ENCODE results near the gene HPN.

DNA sequence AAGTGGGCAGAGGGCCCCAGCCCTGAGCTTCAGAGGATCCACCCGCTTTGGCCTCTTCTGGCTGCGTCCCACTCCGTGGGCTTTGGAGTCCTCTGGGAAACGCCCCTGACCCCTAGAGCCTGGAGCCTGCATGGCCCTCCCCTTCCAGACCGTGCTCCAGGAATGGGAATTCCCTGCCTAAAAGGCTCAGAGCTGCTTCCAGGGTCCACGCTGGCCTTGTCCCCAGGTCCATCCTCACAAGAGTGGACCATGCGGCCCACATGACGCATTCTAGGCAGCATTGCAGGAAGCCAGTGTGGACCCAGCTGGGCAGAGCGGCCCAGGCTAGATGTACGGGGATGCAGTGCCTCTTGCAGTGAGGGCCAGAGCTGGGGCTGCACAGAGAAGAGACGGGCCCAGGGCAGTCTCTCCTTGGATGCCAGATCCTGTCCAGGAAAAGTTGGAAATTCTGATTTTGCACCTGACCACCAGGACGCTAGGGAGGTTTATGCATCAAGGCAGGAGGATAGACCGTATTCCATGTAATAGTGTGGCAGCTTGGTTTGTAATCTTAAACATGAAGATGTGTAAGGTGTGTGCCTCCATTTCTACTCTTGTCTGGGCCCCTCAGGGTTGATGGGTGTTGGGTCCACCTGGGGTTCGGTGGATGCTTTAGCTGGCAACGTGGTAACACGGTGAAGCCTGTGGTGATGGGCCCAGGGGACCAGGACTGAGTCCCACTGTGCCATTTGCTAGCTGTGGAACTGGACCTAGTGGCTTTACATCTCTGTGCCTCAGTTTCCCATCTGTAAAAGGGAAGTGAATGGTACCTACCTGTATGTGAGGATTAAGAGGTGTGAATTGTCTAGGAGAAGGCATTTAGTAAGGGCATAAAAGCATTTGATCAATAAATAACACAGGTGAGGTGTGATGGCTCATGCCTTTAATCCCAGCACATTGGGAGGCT, 59.3 kb downstream of the HPN start:
- TF ChIP-seq CTCF (IDR thresholded peaks at IDR 0.05; ENCODE audit: low read length) (no peak), EZH2 (IDR thresholded peaks at IDR 0.05; ENCODE audit: borderline replicate concordance, low read length) (no peak)
